ENCODE results near the gene EXOC4. TPM values are rescaled to one million over a fixed set of nuclear protein-coding genes. Genes with fewer than 3 reads are reported as not detected.

EXOC4 gene
- total RNA-seq, 2 donors from 2014 or later, result 48.9 to 102 TPM

DNA sequence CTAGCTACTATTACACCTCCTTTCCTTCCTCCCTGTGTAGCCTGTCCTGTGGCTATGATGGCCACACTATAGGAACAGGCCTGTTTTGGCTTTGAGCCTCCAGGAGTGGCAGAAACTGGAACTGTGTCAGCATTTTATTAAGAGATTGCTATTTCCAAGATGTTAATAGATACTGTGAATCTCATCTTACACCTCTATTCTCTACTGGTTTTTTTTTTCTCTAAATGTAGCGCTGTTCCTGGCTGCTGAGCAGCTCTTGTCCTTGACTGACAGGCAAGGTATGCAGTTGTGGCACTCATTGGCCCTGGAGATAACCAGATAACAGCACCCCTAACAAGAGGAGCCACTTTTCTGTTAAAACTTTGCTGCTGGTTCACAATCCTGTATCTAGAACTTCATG, 119.5 kb downstream of the EXOC4 start:
- Histone ChIP-seq H3K27me3 (replicated peaks; ENCODE audit: insufficient read depth) (no peaks in the 10 kb centered on the region), H3K36me3 (no peaks in the 10 kb centered on the region), H3K4me3 (no peak overlapping the region), H3K9me3 (no peaks in the 10 kb centered on the region), H3K27ac (no peak overlapping the region), H3K4me1 (replicated peaks) (no peaks in the 10 kb centered on the region)
- TF ChIP-seq CTCF (IDR thresholded peaks at IDR 0.05), result no peak
- TF ChIP-seq POLR2AphosphoS5 (IDR thresholded peaks at IDR 0.05), result no peak
- no peak for TF ChIP-seq POLR2A (IDR thresholded peaks at IDR 0.05)
- WGBS, result 53% methylated on average over 1 of the region's 1 CpG
- DNase-seq (ENCODE audit: low spot score), result no peak
- intact Hi-C loops (cut with DNase I), result no loop called here

DNA sequence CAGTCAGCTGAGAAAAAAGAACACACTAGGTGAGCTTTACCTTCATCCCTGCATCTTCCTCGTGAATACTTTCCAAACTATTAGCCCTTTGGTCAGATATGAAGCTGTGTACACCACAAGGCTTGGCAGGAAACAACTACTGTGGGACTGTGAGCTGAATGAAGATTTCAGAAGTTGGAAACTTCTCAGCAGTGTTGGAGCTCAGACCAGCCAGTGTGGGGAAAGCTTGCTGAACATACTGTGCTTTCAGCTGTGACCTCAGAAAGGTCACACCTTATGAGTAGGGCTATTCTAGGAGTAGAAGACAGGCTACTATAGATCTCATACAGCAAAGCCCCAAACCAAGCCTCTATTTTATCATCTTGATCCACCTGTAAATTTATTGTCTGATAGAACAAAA, 123.6 kb downstream of the EXOC4 start:
- H3K4me3 ChIP-seq, result no peak overlapping the region
- H3K4me1 ChIP-seq (replicated peaks), result no peaks in the 10 kb centered on the region
- intact Hi-C loops (cut with DNase I), result no loop called here
- no peak overlapping the region for H3K27ac ChIP-seq
- no peak for TF ChIP-seq POLR2A (IDR thresholded peaks at IDR 0.05)
- no peak for TF ChIP-seq CTCF (IDR thresholded peaks at IDR 0.05)
- TF ChIP-seq POLR2AphosphoS5 (IDR thresholded peaks at IDR 0.05), result no peak
- no peaks in the 10 kb centered on the region for H3K9me3 ChIP-seq
- WGBS, result 91% methylated on average over 1 of the region's 1 CpG
- no peak for DNase-seq (ENCODE audit: low spot score)
- no peaks in the 10 kb centered on the region for H3K36me3 ChIP-seq
- no peaks in the 10 kb centered on the region for H3K27me3 ChIP-seq (replicated peaks; ENCODE audit: insufficient read depth)

DNA sequence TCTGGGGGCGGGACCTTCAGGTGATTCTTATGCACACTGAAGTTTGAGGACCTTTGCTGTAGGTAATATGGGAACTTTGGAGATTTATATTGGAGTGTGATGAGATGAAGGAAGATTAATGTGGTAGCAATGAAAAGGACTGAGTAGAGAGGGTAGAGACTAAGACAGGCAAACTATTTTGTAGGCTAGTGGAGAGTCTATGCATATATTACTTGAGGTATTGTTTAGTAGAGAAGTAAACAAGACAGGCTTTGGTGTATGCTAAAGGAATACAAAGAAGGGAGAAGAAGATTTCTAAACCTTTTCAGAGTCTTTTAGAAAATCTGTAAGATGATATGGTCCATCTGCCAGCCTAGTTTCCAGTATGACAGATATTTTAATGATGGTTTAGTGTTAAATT, 129.1 kb downstream of the EXOC4 start:
- H3K4me1 ChIP-seq (replicated peaks), result no peaks in the 10 kb centered on the region
- no peak overlapping the region for H3K4me3 ChIP-seq
- no peaks in the 10 kb centered on the region for H3K36me3 ChIP-seq
- intact Hi-C loops (cut with DNase I), result no loop called here
- DNase-seq (ENCODE audit: low spot score), result no peak
- no peak overlapping the region for H3K27ac ChIP-seq
- no peaks in the 10 kb centered on the region for H3K27me3 ChIP-seq (replicated peaks; ENCODE audit: insufficient read depth)
- H3K9me3 ChIP-seq, result no peaks in the 10 kb centered on the region
- TF ChIP-seq POLR2A (IDR thresholded peaks at IDR 0.05), result no peak
- TF ChIP-seq POLR2AphosphoS5 (IDR thresholded peaks at IDR 0.05), result no peak
- no peak for TF ChIP-seq CTCF (IDR thresholded peaks at IDR 0.05)
- 92% methylated on average over 1 of the region's 1 CpG for WGBS

- Histone ChIP-seq H3K4me3 (no peak overlapping the region), H3K4me1 (replicated peaks) (no peaks in the 10 kb centered on the region), H3K27ac (no peak overlapping the region), H3K27me3 (replicated peaks; ENCODE audit: insufficient read depth) (no peaks in the 10 kb centered on the region), H3K36me3 (no peaks in the 10 kb centered on the region), H3K9me3 (no peaks in the 10 kb centered on the region)
- TF ChIP-seq POLR2A (IDR thresholded peaks at IDR 0.05) (no peak), CTCF (IDR thresholded peaks at IDR 0.05) (no peak), POLR2AphosphoS5 (IDR thresholded peaks at IDR 0.05) (no peak)
- WGBS, result 45% methylated on average over 6 of the region's 6 CpGs
- intact Hi-C loops (cut with DNase I), result no loop called here
- no peak for DNase-seq (ENCODE audit: low spot score)
Measured at GRCh38 chr7:133382775-133383559, 130.1 kb downstream of the EXOC4 start.

DNA sequence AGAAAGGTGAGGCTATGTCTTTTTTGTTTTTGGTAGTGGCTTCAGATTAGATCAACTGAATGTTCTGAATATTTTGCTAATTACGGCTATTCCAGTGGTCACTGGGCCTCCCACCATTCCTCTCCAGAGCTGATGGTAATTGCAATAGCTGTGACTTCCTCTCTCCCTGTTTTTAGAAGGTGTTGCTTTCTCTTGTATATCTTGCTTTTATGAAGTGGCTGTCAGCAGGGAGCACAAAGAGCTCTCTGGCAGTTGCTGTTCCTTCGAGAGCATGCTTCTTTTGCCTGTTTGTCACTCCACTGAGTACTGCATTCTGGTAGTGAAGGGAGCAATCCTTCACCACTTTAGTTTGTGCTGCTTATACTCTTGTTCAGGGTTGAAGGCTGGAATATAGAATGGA, 133.3 kb downstream of the EXOC4 start:
- no peaks in the 10 kb centered on the region for H3K27me3 ChIP-seq (replicated peaks; ENCODE audit: insufficient read depth)
- TF ChIP-seq POLR2A (IDR thresholded peaks at IDR 0.05) (no peak), POLR2AphosphoS5 (IDR thresholded peaks at IDR 0.05) (no peak), CTCF (IDR thresholded peaks at IDR 0.05) (no peak)
- H3K36me3 ChIP-seq, result no peaks in the 10 kb centered on the region
- intact Hi-C loops (cut with DNase I), result no loop called here
- H3K9me3 ChIP-seq, result no peaks in the 10 kb centered on the region
- no peak overlapping the region for H3K27ac ChIP-seq
- no peaks in the 10 kb centered on the region for H3K4me1 ChIP-seq (replicated peaks)
- DNase-seq (ENCODE audit: low spot score), result no peak
- 92% methylated on average over 2 of the region's 2 CpGs for WGBS
- no peak overlapping the region for H3K4me3 ChIP-seq
